ENCODE data around the gene SPRY4.

DNA sequence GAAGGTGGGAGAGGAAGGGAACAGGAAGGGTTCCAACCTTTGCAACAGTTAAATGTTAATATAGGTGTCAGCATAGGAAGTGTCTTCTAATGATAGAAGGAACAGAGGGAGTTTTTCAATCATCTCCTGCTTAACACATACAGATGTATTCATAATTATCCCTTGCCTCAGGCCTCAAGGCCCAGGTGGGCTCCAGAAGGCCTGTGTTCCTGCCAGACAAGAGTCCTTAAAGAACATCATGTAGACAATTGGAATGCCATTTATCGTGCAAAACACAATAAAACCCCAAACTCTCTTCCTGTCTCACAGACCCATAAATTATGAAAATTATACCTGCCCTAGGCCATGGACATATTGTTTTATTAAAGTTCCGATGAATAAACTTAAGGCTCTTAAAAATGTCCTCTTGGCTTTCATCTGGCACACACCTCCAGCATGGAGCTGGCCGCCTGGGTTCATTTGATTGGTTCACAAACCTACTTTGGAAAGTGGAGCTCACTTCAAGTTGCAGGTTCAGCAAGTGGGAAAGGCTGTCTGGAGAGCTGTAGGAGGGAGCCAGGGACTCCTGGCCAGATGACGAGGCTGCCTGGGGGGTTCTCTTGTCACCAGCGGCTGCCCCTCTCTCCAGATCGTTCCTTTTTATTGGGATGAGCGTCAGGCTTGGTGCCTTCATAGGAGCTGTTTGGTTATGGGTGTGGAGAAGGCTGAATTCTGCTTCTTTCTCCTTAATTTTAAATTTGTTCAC lies 17.5 kb downstream of the SPRY4 start:
- no peak for TF ChIP-seq CTCF (IDR thresholded peaks at IDR 0.05)
- no peak for TF ChIP-seq POLR2A (IDR thresholded peaks at IDR 0.05)
